ENCODE data around the gene TET1.
"Not testable (repeated sequence)": the region's sequence is repeated elsewhere in the genome, so short reads cannot be mapped to it uniquely, and the experiment has no call there.

The TET1 gene

DNA sequence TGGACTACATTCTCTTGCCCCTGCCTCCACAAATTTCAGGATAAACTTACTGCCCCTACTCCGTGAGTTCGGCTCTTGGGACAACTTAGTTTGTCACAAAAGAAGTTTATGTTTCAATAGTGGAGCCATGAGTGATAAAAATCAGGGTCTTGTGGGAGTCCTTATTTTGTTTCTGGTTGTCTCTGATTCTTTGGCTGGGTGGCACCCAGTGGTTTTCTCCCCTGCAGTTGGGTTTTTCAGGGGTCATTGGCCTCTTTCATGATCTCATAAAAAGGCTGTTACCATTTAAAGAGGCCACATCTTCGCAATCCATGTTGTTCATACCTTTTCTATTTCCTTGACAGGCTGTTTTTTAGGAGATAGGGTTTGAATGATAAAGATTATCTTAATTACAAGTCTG is 5.5 kb downstream of the TET1 start:
- DNase-seq: no peak

DNA sequence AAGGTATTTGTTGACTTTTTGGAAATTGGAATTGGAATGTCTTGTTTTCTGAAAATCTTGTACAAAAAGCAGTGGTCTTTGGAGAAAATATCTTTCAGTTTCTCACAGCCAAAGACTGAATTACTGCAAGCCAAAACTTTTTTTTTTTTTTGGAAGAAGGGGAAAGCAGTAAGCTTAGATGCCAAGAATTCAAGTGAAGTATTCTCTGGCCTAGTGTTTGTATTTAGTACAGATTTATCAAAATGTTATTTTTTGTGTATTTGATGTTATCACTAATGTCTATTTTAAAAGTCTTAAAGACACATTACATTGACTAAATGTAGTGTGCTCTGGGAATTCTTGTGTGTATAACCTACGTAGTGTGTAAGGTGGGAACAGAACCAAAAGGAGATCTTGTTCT is 6.2 kb downstream of the TET1 start:
- no peak for DNase-seq

DNA sequence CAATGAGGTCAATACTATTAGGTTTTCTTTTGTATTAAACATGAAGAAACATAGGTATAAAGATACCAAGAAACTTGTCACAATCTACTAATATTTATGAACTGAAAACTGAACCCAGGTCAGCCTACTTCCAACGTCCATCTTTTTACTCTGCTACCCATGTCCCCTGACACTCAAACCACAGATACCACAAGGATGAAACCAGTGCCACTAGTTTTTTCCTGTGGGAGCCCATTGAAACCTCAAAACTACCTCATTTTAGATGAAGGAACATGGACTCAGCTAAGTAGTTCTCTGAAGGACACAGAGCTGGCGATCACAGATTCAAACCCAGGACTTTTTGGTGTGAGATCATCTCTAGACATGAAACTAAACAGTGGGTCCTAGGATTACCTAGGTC is 6.8 kb downstream of the TET1 start:
- no peak for DNase-seq

GRCh38 chr10:68572151-68572550 is 12.0 kb downstream of the TET1 start:
- no peak for DNase-seq

GRCh38 chr10:68574051-68574450 is 13.9 kb downstream of the TET1 start:
- no peak for DNase-seq

DNA sequence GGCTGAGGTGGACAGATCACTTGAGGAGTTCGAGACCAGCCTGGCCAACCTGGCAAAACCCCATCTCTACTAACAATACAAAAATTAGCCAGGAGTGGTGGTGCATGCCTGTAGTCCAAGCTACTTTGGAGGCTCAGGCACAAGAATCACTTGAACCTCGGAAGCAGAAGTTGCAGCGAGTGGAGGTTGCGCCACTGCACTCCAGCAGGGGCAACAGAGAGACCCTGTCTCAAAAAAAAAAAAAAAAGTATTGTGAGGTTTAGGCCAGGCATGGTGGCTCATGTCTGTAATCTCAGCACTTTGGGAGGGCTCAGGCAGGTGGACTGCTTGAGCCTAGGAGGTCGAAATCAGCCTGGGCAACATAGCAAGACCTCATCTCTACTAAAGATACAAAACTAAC is 16.0 kb downstream of the TET1 start:
- DNase-seq: no peak

- no peak for DNase-seq
Measured at GRCh38 chr10:68578974-68579373, 18.8 kb downstream of the TET1 start.

GRCh38 chr10:68584187-68584586 is 24.1 kb downstream of the TET1 start:
- DNase-seq: not testable (repeated sequence)

DNA sequence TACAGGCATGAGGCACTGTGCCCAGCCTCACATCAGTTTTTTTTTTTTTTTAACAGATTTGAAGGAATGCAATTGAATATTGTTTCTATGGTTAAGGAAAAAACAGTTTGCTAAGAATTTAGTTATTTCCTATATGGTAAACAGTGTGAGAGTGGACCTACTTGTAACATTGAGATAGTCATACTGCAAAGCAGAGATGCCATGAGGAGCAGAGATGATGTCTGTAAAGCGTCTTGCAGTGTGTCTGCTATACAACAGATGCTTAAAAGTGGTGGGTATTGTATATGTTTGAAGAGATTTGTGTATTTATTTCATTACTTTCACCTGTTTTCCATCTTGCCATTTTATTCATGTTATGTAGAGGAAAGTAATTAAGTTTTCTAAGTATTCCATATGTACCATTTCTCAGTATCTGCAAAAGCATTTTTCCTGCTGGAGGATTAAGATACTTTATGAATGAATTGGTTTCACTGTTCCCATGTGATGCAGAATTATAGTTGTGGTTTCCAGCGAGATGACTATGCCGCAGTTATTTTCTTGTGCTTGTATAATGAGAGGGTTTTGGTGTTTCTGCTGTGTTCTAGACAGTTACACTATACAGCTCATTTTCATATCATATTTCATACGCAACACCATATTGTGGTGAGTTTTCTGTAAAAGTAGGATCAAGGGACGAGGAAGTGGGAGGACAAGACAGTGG is 26.6 kb downstream of the TET1 start:
- DNase-seq: no peak

- no peak for DNase-seq
Measured at GRCh38 chr10:68594405-68594804, 34.3 kb downstream of the TET1 start.

GRCh38 chr10:68595513-68595912 is 35.4 kb downstream of the TET1 start:
- no peak for DNase-seq

DNA sequence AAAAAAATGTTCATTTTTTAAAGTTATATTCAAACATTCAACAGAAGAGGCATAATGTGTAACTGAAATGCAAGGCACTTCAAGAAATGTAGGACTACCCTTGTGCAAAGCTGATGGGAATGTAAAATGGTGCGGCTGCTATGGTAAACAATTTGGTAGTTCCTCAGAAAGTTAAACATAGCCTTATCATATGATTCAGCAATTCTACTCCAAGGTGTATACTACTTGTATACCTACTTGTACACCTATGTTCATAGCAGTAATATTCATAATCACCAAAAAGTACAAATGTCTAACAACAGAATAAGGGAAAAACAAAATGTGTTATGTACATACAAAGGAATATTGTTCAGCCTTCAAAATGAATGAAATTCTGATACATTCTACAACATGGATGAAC is 37.3 kb downstream of the TET1 start:
- DNase-seq: no peak

DNA sequence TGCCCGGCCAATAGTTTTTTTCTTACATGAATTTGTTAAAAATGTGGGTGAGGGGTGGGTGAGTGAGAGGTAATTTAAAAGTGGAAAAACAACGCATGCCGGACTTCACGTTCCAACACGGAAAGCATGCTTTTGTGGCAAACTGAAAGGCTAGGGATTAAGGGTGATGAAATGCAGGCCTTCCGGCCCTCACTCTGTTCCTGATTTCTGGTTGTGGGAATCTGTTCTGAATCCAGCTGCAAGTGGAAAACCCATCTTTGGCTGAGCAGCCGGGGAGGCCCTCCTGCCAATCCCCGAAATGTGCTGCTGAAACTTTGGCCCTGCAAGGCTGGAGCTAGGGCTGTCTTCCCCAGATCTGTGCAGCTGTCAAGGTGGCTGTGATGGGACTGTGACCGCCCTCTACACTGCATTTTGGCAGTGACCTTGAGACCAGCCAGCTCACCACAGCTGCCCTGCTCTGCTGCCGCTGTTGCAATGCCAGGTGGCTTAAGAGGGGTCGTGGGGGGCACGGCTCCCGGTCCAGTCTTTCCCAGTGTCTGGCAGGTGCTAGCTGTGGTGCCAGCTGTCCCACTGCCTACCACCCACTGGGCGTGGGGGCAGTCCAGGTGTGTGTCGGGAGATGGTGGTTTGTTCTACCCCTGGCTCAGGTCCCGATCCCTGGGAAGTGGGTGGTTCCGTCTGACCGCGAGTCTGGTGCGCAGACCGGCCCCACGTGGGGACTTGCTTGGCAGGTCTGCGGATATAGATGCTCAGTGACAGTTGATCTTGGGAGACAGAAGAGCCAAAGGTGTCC is 39.0 kb downstream of the TET1 start:
- DNase-seq: peak; percentile 66

GRCh38 chr10:68599771-68600040 is 39.6 kb downstream of the TET1 start:
- DNase-seq: no peak

DNA sequence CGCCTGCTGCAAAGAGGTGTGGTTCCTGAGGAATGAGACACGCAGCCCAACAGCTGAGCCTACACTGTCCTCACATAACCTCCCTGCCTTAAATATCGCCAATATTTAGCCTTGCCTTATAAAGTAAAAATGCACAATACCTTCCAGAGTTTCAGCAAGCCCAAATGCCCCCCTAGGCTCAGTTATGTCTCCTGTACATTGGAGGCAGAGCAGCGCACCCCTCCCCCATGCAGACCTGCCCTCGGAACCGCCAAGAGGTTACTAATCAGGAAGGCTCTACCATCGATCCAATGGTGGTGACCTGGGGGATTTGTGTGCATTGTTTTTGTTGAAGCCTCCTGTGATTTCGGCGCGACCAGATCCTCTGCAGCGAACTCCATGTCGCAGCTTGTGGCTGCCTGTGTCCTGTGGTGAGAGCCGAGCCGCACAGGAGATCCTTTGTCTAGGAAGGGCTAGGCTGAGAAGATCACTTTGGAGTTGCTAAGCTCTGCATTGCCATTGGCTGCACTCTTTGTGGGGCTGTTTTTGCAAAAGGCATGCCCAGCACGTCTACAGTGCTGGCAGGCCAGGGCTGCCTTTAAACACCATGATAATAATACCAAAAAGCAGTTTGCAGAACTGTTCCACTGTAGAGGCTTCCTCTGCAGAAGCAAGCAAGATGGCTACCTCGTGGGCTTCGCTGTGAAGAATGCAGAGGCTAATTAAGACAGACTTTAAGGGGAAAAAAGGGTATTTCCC is 40.1 kb downstream of the TET1 start:
- peak; percentile 89 for DNase-seq

- no peak for DNase-seq
Measured at GRCh38 chr10:68601501-68602265, 41.5 kb downstream of the TET1 start.

DNA sequence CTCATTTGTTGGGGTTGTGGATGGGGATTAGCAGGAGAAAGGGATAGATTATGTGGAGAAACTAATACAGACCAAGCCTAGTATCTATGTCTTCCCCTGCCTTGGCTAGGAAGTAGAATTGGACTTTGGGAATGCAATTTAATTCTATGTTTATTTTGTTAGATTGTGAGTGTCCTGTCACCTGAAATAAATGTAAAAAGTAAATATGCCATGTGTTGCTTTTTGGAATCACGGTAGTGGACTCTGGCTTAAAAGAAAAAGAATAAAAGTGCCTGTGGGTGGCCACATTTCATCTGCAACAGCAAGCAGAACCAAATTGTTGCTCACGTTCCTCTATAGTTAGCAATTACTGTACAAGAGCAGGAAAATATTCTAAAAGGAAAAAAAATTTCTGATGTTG is 42.3 kb downstream of the TET1 start:
- DNase-seq: no peak

DNA sequence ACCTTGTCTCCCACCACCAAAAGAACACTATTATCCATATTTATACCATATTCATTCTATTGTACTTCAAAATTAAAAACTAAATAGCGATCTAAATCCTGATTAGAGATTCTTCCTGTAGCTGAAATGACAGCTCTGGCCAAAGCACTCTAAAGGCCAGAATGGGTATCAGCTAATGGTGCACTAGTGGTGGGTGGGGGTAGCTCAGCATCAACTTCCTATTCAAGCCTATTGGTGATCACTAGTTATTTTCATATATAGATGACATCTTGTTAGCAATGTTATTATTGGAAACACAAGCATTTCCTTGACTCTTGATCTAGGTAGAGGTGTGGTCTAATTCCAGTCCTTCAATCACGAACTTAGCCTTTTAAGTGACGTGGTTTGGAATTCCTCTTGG is 43.6 kb downstream of the TET1 start:
- DNase-seq: no peak

GRCh38 chr10:68604441-68604840 is 44.3 kb downstream of the TET1 start:
- DNase-seq: no peak

GRCh38 chr10:68606918-68607317 is 46.8 kb downstream of the TET1 start:
- no peak for DNase-seq

- not testable (repeated sequence) for DNase-seq
Measured at GRCh38 chr10:68610023-68610422, 49.9 kb downstream of the TET1 start.

GRCh38 chr10:68611227-68611626 is 51.1 kb downstream of the TET1 start:
- no peak for DNase-seq

- DNase-seq: not testable (repeated sequence)
Measured at GRCh38 chr10:68613974-68614373, 53.8 kb downstream of the TET1 start.
